SH-SY5Y (cell line): ENCODE data around the gene ASRGL1.

Experiments
- GATA2 ChIP-seq: IDR thresholded peaks from 2 replicates; pipeline ENCODE4 v1.6.1; 2011; ENCODE audit warnings: mild to moderate bottlenecking, low read depth, low read length
- GATA3 ChIP-seq: IDR thresholded peaks from 2 replicates; pipeline ENCODE4 v1.6.1; 2011; ENCODE audit warnings: low read depth, mild to moderate bottlenecking, low read length, moderate library complexity

GRCh38 chr11:62404435-62404834, 67.2 kb downstream of the ASRGL1 start:
- TF ChIP-seq GATA2 (no peak), GATA3 (no peak)
